ENCODE data around the gene DPYSL3.

DNA sequence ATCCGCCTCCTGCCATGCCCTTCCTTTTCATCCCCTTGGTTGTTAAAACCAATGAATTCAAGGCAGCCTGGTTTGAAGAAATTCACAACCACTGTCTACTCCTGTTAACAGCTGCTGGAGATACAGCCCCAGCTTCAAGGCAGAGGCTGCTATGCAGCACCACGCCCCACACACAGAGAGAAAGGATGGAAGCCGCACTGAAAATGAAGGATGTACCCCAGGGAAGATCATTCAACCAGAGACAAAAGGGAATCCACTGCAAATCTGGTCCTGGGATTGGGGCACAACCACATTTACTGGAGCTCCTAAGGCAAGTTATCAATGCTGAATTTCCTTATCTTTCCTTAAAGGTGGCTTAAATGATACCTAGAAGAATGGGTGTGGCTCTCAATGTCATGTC, 58.7 kb downstream of the DPYSL3 start:
- TF ChIP-seq, protein P1, sequence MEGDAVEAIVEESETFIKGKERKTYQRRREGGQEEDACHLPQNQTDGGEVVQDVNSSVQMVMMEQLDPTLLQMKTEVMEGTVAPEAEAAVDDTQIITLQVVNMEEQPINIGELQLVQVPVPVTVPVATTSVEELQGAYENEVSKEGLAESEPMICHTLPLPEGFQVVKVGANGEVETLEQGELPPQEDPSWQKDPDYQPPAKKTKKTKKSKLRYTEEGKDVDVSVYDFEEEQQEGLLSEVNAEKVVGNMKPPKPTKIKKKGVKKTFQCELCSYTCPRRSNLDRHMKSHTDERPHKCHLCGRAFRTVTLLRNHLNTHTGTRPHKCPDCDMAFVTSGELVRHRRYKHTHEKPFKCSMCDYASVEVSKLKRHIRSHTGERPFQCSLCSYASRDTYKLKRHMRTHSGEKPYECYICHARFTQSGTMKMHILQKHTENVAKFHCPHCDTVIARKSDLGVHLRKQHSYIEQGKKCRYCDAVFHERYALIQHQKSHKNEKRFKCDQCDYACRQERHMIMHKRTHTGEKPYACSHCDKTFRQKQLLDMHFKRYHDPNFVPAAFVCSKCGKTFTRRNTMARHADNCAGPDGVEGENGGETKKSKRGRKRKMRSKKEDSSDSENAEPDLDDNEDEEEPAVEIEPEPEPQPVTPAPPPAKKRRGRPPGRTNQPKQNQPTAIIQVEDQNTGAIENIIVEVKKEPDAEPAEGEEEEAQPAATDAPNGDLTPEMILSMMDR (IDR thresholded peaks at IDR 0.05): no peak
- TF ChIP-seq POLR2A (IDR thresholded peaks at IDR 0.05): no peak
